NB4 (cell line): ENCODE results near the gene P2RX6.

Experiments
- MYC ChIP-seq: IDR thresholded peaks from 2 replicates; pipeline ENCODE4 v1.6.1; 2011; ENCODE audit warnings: low read depth, low read length
- POLR2A ChIP-seq: IDR thresholded peaks from 2 replicates; pipeline ENCODE4 v1.6.1; 2011; ENCODE audit warnings: mild to moderate bottlenecking; ENCODE audit not compliant: insufficient read length; ENCODE audit errors: extremely low read depth
- TF ChIP-seq, protein P1 (sequence below): IDR thresholded peaks from one replicate; pipeline ENCODE4 v1.5.1; 2012; ENCODE audit warnings: low read depth, low read length

DNA sequence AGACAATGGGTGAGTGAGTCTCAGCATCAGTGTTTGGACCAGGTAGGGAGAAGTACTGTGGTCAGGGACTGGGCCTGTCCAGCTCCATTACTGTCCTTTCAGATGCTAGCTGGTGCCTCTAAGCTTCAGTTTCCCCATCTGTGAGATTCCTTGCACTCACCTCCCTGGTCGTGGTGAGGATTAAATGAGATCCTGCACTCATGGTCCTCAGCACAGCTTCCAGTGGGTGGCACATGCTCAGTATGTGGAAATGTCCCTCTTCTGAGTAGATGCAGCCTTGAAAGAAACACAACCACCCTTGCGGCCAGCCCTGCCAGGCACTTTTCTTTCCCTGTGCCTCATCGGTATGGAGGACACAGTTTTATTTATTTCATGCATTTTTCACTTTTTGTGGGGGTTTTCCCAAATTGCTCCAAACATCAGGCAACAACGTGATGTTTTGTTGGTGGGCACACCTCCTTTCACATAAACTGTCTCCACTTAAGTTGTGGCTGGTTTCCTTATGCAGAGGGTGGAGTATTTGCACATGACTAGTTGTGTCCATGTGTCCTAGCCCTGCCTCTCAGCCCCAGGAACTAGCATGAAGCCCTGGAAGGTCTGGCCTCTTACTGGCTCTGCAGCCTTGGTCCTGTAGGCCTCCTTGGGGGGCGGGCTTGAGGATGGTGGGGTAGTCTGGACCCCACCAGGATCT, 31.7 kb upstream of the P2RX6 start:
- TF ChIP-seq, protein P1, sequence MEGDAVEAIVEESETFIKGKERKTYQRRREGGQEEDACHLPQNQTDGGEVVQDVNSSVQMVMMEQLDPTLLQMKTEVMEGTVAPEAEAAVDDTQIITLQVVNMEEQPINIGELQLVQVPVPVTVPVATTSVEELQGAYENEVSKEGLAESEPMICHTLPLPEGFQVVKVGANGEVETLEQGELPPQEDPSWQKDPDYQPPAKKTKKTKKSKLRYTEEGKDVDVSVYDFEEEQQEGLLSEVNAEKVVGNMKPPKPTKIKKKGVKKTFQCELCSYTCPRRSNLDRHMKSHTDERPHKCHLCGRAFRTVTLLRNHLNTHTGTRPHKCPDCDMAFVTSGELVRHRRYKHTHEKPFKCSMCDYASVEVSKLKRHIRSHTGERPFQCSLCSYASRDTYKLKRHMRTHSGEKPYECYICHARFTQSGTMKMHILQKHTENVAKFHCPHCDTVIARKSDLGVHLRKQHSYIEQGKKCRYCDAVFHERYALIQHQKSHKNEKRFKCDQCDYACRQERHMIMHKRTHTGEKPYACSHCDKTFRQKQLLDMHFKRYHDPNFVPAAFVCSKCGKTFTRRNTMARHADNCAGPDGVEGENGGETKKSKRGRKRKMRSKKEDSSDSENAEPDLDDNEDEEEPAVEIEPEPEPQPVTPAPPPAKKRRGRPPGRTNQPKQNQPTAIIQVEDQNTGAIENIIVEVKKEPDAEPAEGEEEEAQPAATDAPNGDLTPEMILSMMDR, result no peak
- TF ChIP-seq POLR2A (no peak), MYC (no peak)
